GM06990 (cell line): ENCODE measurements around the gene E2F4.

ENCODE experiments used
- DNase-seq: peaks from one replicate; pipeline ENCODE4 v3.0.0-alpha.2; 2011; ENCODE audit not compliant: insufficient read length; ENCODE audit errors: extremely low read depth
- H3K27me3 ChIP-seq: replicated peaks from 2 replicates; pipeline ENCODE4 v1.6.0; 2011; ENCODE audit warnings: low read length; ENCODE audit not compliant: control insufficient read depth, insufficient read depth
- H3K36me3 ChIP-seq: 2 replicates; pipeline ENCODE4 v1.5.1; 2011; ENCODE audit warnings: low read length; ENCODE audit not compliant: control insufficient read depth, insufficient read depth
- H3K4me3 ChIP-seq: replicated peaks from 2 replicates; pipeline ENCODE4 v1.5.1; 2011; ENCODE audit warnings: low read depth, mild to moderate bottlenecking, control low read depth, low read length
- TF ChIP-seq, protein P1 (sequence below): IDR thresholded peaks from 2 replicates; pipeline ENCODE4 v1.5.1; 2011; ENCODE audit warnings: low read length, control low read depth, mild to moderate bottlenecking, inconsistent platforms; ENCODE audit not compliant: insufficient read depth, poor library complexity, severe bottlenecking

The E2F4 gene

DNA sequence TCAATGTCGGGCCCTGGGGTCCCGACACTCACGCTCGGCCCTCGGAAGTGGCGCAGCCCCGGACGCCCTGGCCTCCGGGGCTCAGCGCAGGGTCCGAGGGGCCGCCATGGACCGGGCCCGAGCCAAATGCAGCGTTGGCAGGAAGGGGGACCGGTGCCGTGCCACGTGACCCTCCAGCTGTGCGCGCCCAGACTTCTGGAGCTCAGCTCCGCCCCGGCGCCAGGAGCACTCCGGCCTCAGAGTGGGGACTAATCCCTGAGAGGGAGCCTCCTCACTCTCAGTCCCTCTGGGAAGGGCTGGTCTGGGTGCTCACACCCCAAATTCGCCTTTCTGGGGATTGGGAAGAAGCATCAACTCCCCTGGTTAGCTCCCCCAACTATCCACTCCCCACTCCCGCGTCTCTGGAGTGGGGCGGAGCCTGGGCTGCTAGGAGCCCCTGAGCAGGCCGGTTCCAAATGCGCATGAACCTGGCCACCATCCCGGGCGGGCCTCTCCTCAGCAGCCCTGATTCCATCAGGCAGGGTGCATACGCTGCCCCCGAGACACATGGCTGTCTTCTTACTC lies 41.0 kb upstream of the E2F4 start, which contains the start of gene B3GNT9:
Gene B3GNT9, minus strand, starts transcription at position 166 of the 564 bp plus-strand sequence. CDS start 513 bp downstream, outside the sequence.
- peak; percentile 67 for DNase-seq
- TF ChIP-seq, protein P1, sequence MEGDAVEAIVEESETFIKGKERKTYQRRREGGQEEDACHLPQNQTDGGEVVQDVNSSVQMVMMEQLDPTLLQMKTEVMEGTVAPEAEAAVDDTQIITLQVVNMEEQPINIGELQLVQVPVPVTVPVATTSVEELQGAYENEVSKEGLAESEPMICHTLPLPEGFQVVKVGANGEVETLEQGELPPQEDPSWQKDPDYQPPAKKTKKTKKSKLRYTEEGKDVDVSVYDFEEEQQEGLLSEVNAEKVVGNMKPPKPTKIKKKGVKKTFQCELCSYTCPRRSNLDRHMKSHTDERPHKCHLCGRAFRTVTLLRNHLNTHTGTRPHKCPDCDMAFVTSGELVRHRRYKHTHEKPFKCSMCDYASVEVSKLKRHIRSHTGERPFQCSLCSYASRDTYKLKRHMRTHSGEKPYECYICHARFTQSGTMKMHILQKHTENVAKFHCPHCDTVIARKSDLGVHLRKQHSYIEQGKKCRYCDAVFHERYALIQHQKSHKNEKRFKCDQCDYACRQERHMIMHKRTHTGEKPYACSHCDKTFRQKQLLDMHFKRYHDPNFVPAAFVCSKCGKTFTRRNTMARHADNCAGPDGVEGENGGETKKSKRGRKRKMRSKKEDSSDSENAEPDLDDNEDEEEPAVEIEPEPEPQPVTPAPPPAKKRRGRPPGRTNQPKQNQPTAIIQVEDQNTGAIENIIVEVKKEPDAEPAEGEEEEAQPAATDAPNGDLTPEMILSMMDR, result no peak
- Histone ChIP-seq H3K4me3 (peak within 1 kb of the TSS; percentile 76), H3K36me3 (peaks cover 19% of the 10 kb centered on the region), H3K27me3 (no peaks in the 10 kb centered on the region)

DNA sequence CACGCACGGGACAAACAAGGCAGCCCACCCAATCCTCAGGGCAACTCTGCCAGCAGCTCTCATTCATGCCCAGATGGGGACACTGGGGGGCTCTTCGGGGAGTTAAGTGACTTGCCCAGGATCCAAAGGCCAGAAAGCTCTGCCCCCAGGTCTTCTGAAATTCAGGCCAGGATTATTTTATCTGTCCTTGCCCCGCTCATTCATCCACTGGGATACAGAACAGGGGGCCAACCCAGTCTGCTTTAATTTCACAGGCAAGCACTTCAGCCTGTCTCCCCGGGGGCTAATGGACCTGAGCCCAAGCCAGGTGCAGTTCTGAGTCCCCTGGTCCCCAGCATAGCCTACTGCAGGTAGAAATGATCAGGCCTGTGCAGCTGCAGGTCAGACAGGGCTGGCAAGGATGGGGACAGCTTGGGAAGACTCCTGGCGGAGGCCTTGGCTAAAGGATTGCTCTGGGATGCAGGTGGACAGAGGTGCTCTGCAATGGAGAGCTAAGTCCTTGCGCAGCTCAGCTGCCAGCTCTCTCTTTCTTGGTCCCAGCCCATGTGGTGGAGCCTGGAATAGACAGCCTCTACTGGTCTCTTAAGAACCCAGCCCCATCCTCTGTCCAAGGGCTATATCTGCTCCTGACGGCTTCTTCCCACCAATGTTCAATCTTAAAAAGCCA lies 40.4 kb upstream of the E2F4 start:
- Histone ChIP-seq H3K36me3 (peaks cover 15% of the 10 kb centered on the region), H3K27me3 (no peaks in the 10 kb centered on the region), H3K4me3 (no peak overlapping the region)
- TF ChIP-seq, protein P1, result no peak
- no peak for DNase-seq

DNA sequence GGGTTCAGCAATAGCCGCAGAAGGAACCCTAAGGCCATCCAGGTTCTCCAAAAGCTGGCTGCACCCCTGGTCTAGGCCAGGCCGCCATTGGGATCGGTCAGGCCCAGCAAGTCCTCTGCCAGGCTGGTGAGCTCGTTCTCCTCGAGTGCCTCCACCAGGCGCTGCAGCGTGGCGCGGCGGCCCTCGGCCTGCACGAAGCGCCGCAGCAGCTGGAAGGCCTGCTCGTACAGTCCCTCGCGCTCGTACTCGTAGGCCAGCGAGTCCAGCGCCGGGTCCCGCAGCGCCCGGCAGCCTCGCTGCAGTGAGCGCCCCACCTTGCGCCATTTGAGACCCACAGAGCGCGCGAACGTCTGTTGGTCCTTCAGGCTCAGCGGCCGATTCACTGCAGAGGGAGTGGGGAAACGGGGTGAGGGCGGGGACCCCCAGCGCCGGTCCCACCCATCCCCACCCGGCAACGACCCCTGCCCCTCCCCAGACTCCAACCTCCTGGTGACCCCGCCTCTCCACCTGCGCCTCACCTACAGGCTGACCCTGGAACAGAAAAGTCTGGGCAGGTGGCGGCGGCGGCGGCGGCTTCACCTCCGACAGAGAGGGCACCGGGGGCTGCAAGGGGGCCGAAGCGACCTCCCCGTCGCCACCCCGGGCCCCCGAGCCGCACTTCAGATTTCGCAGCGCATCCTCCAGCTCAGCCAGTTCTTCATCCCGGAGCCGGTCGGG lies 37.2 kb upstream of the E2F4 start:
- peaks cover 2% of the 10 kb centered on the region for H3K36me3 ChIP-seq
- H3K4me3 ChIP-seq, result peak overlapping the region; percentile 31
- DNase-seq, result no peak
- H3K27me3 ChIP-seq, result no peaks in the 10 kb centered on the region
- TF ChIP-seq, protein P1, result no peak

DNA sequence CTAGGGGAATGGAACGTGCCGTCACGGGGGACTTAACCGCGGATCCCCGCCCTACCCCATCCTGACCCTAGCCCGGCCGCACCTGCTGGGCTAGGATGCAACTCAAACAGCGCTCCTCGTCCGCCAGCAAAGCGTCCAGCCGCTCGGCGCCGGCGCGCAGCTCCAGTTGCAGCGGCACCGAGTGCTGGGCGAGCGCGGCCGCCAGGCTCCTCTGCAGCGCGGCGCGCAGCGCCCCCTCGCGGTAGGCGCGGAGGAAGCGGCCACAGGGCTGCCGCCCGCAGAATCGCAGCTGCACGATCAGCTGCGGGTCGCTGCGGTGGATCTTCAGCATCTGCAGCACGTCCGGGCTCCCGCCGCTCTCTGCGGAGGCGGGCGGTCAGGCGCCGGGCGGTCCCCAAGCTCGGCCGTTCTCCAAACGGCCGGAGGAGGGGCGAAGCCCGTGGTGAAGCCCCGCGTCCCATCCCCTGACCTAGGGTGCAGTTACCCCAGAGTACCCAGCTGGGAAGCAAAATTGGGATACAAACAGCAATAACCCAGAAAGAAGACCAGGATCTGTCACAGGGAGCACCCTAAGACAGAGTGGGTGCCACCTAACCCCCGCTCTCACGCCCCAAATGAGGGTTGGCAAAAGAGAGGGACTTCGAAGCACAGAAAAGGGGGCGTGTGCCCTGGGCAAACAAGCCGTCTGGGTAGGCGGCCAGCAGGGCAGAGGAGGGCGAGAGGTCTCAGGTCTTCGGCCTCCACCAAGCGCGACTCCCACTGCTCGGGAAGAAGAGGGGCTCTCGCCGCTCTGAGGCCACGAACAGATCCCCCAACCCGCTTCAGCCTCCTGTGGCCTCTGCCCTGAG lies 36.4 kb upstream of the E2F4 start:
- no peaks in the 10 kb centered on the region for H3K27me3 ChIP-seq
- DNase-seq, result peak; percentile 87
- TF ChIP-seq, protein P1, result peak; percentile 56
- peak overlapping the region; percentile 31 for H3K4me3 ChIP-seq
- H3K36me3 ChIP-seq, result peaks cover 2% of the 10 kb centered on the region

DNA sequence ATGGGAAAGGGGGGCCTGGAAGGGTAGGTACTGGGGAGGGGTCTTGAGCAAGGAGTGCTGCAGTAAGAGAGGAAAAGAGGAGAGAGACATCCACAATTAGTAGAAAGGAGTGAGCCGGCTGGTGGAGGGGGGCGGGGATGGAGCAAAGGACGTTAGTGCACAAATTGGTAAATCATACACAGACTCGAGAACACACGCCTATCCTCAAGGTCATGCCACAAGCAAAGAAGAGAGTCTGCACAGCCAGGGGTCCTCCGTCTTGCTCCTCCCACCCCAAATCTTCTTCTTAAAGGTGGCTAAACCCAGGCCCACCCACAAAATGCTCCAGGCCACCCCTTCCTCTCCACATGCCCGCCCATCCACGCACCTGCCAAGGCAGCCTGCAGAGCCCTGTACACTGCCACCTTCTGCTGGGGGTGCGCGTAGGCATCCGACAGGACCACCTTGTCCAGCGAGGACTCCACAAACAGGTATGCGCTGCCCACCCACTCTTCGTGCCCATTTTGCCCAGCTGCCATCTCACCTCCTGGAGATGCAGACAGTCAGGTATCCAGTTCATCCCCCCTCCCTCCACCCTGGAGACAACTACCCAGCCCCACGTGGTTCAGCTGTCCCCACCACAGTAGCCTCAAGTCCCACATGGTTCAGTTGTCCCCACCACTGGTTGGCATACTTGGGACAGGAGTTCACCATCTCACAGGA lies 35.7 kb upstream of the E2F4 start:
- H3K4me3 ChIP-seq, result no peak overlapping the region
- DNase-seq, result no peak
- TF ChIP-seq, protein P1, result no peak
- H3K36me3 ChIP-seq, result peaks cover 2% of the 10 kb centered on the region
- no peaks in the 10 kb centered on the region for H3K27me3 ChIP-seq
